SH-SY5Y (cell line): ENCODE results near the gene HPD.

Experiments used
- GATA2 ChIP-seq: IDR thresholded peaks from 2 replicates; pipeline ENCODE4 v1.6.1; 2011; ENCODE audit warnings: mild to moderate bottlenecking, low read depth, low read length
- GATA3 ChIP-seq: IDR thresholded peaks from 2 replicates; pipeline ENCODE4 v1.6.1; 2011; ENCODE audit warnings: low read depth, mild to moderate bottlenecking, low read length, moderate library complexity

DNA sequence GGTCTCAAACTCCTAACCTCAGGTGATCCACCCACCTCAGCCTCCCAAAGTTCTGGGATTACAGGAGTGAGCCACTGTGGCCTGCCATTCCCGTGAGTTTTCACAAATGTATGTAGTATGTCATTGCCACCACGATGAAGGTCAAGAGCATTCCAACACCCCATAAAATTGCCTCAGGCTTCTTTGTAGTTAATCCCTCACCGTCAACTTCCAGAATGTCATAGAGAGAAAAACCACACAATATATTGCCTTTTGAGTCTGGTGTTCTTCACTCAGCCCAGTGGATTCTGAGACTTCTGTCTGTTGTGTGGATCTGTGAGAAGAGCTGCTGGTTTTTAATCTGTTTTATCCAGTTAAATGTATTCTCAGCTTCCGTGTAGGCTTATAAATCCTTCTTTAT is 47.1 kb upstream of the HPD start:
- TF ChIP-seq GATA2, result no peak
- TF ChIP-seq GATA3, result no peak
